Occipital lobe (tissue), 2 donors: ENCODE measurements around the gene HMGN4. TPM values are rescaled to one million over a fixed set of nuclear protein-coding genes. Genes with fewer than 3 reads are reported as not detected.
"Not testable (repeated sequence)": the region's sequence is repeated elsewhere in the genome, so short reads cannot be mapped to it uniquely, and the experiment has no call there.

Source experiments
- DNase-seq: peaks from one replicate; lab custom pipeline; 2025; lab: John Stamatoyannopoulos, UW
- total RNA-seq: library from RNA; depleted of rRNA; stranded (reverse); fragments of >200 nt; gene quantifications from one replicate; pipeline ENCODE4 v1.2.3, GENCODE V29; 2014

The HMGN4 gene
- total RNA-seq, 1 donor from 2014 or later: 65.8 TPM

- not testable (repeated sequence) for DNase-seq
These were observed 15.5 kb upstream of the HMGN4 start for GRCh38 chr6:26522486-26523228.

DNA sequence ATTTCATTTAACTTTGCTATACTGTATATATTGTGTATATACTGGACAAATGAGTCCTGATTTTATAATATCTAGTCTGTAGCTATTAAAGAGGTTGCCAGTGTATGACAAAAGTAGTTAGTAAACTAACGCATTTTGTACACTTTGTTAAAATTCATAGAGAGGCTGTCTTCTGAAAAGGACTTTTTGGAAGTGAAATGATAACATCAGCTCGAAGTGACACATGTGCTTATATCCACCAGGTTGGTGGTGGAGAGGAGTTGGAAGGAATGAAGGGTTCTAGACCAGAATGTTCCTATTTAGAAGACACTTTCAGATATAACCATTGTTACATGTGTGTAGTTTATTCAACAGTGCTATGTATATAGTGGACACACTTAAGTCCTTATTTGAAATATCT lies 13.9 kb upstream of the HMGN4 start:
- DNase-seq: not testable (repeated sequence)

- DNase-seq: no peak
These were observed 13.3 kb upstream of the HMGN4 start for GRCh38 chr6:26524722-26525370.

DNA sequence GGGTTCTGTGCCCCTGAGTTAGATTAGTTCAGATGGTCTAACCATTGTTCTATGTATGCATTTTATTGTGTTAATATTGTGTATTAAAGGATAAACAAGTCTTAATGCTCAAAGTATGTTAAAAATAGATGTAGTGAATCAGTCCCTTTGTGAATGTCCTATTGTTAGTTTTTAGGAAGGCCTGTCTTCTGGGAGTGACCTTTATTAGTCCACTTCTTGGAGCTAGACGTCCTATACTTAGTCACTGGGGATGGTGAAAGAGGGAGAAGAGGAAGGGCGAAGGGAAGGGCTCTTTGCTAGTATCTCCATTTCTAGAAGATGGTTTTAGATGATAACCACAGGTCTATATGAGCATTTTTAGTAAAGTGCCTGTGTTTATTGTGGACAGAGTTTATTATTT lies 12.3 kb upstream of the HMGN4 start:
- no peak for DNase-seq

DNA sequence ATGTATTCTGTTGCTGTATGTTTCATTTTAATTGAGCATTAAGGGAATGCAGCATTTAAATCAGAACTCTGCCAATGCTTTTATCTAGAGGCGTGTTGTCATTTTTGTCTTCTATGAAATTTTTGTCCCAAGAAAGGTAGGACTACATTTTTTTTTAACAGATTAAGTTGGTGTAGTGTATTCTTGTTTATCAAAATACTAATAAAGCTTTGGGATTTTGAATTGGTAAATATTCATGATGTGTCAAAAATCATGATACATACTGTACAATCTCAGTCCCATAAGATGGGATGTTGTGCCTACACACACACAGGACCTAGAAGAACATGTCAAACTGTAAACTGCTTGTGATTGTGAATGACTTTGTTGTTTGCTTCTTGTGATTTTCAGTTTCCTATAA lies 11.2 kb upstream of the HMGN4 start:
- no peak for DNase-seq

GRCh38 chr6:26530203-26530602 lies 8.0 kb upstream of the HMGN4 start:
- no peak for DNase-seq

DNA sequence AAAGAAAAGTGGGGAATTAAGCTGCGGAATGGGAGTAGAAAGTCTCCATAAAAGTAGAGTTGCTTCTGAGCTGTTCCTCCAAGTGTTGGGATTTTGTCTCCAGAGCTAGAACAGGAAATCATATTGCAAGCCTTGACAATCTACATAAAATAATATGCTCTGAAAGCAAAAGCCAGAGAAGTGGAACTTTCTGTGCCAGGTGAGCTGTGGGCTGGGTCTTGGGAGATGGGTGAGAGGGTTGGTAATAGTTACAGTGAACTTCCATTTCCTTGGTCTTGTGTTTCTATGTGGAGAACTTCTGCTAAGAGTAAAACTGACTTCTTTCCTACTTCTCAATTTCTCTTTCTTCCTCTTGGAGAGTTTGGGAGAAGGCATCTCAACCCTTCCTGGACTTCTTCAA lies 6.3 kb upstream of the HMGN4 start:
- DNase-seq: no peak

- DNase-seq: peak; percentile 83
These were observed 5.3 kb upstream of the HMGN4 start for GRCh38 chr6:26532699-26533531.

- no peak for DNase-seq
These were observed 4.6 kb upstream of the HMGN4 start for GRCh38 chr6:26533532-26533931.

DNA sequence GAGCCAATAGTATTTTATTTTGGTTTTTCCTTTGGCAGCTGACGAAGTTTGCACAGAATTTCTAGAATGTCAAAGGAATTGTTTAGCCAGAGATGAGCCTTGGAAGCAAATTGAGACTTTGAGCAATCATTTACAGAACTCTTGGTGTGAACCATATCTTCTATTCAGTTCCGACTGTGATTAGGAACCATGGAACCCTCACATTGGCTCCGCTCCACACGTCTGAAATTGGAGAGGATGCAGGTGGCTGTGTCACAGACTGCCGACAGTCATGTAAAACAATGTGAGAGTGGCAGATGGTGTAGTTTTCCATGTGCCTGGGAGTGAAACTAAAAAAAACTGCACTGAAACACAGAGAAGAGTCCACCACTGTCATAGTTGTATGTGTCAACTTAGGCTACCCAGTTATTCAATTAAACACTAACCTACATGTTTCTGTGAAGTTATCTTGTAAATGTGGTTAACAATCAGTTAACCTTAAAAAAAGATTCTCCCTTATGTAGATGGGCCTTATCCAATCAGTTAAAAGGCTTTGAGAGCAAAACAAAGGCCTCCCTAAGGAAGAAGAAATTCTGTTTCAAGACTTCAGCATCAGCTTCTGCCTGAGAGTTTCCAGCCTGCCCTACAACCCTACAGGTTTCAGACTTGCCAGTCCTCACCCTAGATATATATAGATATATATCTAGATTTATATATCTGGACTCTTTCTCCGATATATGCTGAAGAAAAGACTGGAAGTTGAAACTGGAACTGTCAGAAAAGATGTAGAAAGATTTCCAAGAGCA lies 3.3 kb upstream of the HMGN4 start:
- DNase-seq: no peak

- DNase-seq: peak; percentile 12
These were observed 1.5 kb upstream of the HMGN4 start for GRCh38 chr6:26536571-26537159.

DNA sequence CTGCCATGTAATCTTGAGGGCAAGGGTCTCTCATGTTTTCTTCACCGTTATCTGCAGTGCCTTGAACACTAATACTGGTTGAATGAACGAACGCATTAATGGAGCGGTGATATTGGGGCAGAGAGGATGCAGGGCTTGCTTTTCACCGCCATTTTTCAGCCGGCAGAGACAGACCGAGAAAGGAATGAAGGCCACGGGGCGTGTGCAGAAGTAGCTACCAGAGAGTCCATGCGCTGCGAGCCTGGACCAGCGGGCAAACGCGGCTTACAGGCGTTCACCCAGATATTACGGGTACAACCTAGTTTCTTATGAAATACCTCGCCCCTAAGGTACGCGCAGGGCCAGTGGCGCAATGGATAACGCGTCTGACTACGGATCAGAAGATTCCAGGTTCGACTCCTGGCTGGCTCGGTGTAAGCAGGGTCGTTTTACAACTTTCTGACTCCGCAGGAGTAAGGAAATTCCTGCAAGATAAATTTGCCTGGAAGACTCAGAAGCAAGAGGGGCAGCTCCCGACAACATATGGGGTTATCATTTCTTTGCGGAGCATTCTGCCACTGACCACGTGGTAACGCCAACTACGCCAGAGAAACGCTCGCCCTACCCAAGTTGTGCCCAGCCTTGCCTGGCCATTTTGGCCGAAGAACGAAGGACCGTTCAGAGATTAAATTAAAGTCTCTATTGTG lies 863 bp upstream of the HMGN4 start:
- peak; percentile 82 for DNase-seq

DNA sequence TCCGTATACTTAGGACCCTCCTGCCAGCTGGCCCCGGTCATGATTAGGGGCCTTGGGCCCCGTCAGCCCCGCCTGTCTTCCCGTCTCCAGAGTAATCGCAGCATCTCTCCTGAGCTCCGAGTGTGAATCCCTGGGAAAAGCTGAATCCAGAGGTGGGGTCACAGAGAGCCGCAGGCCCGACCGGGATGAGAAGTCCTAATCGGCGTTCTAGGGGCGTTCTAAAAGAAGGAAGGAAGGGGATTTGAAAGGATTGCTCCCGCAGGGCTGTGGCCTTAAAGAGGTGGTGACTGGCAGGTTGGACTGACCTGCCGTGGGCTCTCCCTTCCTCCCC lies 371 bp downstream of the HMGN4 start:
- no peak for DNase-seq

DNA sequence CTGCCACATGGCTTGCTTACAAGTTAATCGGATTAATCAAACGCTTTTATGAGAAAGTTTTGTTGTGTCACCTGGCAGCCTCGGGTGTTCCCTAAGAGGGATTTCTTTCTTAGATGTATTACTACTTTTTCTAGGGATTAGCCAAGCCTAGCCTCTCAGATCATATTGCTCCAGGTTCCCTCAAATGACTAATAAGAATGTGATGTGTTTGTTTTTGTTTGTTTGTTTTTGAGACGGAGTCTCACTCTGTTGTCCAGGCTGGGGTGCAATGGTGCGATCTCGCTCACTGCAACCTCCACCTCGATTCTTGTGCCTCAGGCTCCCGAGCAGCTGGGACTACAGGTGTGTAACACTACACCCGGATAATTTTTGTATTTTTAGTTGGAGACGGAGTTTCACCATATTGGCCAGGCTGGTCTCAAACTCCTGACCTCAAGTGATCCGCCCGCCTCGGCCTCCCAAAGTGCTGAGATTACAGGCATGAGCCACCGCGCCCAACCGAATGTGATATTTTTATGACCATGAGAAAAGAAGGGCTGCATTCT lies 977 bp downstream of the HMGN4 start:
- no peak for DNase-seq

GRCh38 chr6:26541579-26541978 lies 3.4 kb downstream of the HMGN4 start:
- no peak for DNase-seq

DNA sequence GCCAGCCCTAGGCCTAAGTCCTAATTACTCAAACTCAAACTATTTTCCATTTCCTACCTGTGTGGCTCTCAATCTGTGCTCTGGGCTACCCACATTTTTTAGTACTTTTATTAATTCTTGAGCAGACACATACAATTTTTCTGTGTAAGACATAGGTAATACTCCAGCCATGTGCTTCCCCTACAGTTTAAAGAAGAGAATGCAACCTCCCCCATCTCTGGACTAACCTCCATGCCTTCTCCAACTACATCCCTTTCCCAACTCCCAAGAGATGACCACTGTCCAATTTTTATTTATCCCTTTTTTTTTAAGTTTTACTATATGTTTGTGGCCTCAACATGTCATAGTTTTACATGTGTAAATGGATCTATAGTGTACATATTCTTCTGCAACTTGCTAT lies 5.8 kb downstream of the HMGN4 start:
- no peak for DNase-seq

DNA sequence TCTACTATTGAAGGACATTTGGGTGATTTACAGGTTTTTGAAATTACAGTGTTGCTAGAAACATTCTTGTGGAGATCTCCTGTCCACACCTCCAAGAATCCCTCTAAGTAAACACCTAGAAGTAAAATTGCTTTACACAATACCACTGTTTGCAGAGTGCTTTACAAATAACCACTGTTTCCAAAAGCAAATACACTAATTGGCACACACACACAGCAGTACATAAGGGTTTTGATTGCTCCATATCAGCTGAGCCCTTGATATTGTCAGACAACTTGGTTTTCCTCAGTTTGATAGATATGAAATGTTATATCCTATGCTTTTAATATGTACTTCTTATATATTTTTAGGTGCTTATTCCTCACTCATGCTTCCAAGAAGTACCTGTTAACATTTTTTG lies 6.3 kb downstream of the HMGN4 start:
- DNase-seq: no peak

DNA sequence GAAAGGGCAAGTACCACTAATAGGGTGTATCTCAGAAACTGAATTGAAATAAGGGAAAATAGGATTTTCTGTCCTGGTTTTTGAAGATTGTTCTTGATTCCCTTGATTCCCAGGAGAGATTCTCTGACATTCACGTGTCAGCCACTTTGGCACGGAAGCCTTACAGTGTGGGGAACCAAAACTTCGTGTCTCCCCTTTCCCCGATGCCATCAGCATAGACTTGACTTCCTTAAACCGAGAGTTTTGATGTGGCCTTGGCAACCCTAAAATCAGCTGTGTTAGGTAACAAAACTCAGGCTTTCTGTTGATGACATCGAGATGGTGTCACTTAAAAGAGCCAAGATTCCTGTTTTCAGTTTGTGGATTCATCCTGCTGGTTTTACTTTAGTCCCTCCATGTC lies 7.5 kb downstream of the HMGN4 start:
- DNase-seq: no peak

DNA sequence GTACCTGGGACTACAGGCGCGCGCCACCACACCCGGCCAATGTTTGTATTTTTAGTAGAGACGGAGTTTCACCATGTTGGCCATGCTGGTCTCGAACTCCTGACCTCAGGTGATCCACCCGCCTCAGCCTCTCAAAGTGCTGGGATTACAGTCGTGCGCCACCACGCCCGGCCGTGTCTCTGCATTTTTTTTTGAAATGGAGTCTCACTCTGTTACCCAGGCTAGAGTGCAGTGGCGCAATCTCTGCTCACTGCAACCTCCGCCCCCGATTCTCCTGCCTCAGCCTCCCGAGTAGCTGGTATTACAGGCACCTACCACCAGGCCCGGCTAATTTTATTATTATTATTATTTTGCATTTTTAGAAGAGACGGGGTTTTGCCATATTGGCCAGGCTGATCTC lies 9.2 kb downstream of the HMGN4 start:
- not testable (repeated sequence) for DNase-seq

- DNase-seq: no peak
These were observed 12.3 kb downstream of the HMGN4 start for GRCh38 chr6:26550250-26550993.
